HEK293 (cell line): Measurements from ENCODE around the gene VCX.

Source experiments
- TSHZ1 ChIP-seq: fragments of 450-650 bp; formaldehyde crosslinking; IDR thresholded peaks from 2 replicates; pipeline ENCODE4 v1.5.1; 2016; ENCODE audit warnings: missing biosample characterization, missing genetic modification characterization, borderline replicate concordance
- ZBTB26 ChIP-seq: fragments of 450-650 bp; formaldehyde crosslinking; optimal IDR thresholded peaks from 2 replicates; pipeline ENCODE3; 2016; ENCODE audit warnings: missing biosample characterization, mild to moderate bottlenecking, missing genetic modification characterization

DNA sequence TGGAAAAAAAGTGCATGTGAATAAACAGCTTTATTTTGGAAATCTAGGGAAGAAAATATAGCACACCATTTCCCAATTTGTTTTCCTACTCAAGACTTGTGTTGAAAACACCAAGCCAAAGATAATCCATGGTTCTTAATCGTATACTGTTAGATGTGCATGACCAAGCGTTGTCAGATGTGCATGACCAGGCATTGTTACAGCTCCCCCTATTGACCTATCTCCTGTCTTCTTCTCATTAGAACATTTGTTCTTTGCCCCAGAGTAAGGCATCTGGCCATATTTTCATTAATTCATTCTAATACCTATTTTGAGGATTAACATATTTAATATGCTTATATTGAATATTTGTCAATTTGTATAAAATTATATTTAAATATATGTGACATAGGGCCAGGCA is 14.4 kb upstream of the VCX start:
- TF ChIP-seq ZBTB26 (tag by site-specific recombination) (no peak), TSHZ1 (no peak)
